NCI-H69 (cell line): Measurements from ENCODE around the gene ELAVL4.

Experiments
- DNase-seq: peaks from one replicate; lab custom pipeline; 2025; lab: John Stamatoyannopoulos, UW

ELAVL4 gene

GRCh38 chr1:50108497-50109059, at the start of gene ELAVL4:
TSS of gene ELAVL4 (plus strand) at chr1:50108920. CDS start at chr1:50109190, 270 bp downstream.
- DNase-seq: peak; percentile 96

- peak; percentile 3 for DNase-seq
Observed at GRCh38 chr1:50060279-50060678, 48.4 kb upstream of the ELAVL4 start.

GRCh38 chr1:50066806-50067205, 41.9 kb upstream of the ELAVL4 start:
- peak; percentile 8 for DNase-seq

GRCh38 chr1:50074931-50075330, 33.8 kb upstream of the ELAVL4 start:
- DNase-seq: no peak

GRCh38 chr1:50077273-50077672, 31.4 kb upstream of the ELAVL4 start:
- DNase-seq: no peak

GRCh38 chr1:50080904-50081586, 27.7 kb upstream of the ELAVL4 start:
- DNase-seq: peak; percentile 76

GRCh38 chr1:50084389-50084788, 24.3 kb upstream of the ELAVL4 start:
- DNase-seq: peak; percentile 48

GRCh38 chr1:50091068-50091467, 17.7 kb upstream of the ELAVL4 start:
- no peak for DNase-seq

GRCh38 chr1:50095716-50096115, 13.0 kb upstream of the ELAVL4 start:
- DNase-seq: peak; percentile 13

GRCh38 chr1:50097021-50097679, 11.6 kb upstream of the ELAVL4 start:
- no peak for DNase-seq

- DNase-seq: no peak
Observed at GRCh38 chr1:50097791-50098190, 10.9 kb upstream of the ELAVL4 start.

- DNase-seq: no peak
Observed at GRCh38 chr1:50098591-50099021, 10.1 kb upstream of the ELAVL4 start.

GRCh38 chr1:50099654-50100053, 9.1 kb upstream of the ELAVL4 start:
- no peak for DNase-seq

GRCh38 chr1:50103615-50104081, 5.1 kb upstream of the ELAVL4 start:
- peak; percentile 90 for DNase-seq

GRCh38 chr1:50105433-50105832, 3.3 kb upstream of the ELAVL4 start:
- DNase-seq: peak; percentile 83

GRCh38 chr1:50106095-50106761, 2.5 kb upstream of the ELAVL4 start:
- peak; percentile 87 for DNase-seq

- DNase-seq: peak; percentile 58
Observed at GRCh38 chr1:50109116-50109515, 396 bp downstream of the ELAVL4 start.

- peak; percentile 82 for DNase-seq
Observed at GRCh38 chr1:50109647-50110075, 941 bp downstream of the ELAVL4 start.

- peak; percentile 63 for DNase-seq
Observed at GRCh38 chr1:50110151-50110550, 1.4 kb downstream of the ELAVL4 start.

GRCh38 chr1:50110656-50111055, 1.9 kb downstream of the ELAVL4 start:
- DNase-seq: peak; percentile 95

- DNase-seq: peak; percentile 43
Observed at GRCh38 chr1:50111503-50111902, 2.8 kb downstream of the ELAVL4 start.

GRCh38 chr1:50112193-50112592, 3.5 kb downstream of the ELAVL4 start:
- peak; percentile 31 for DNase-seq
